ENCODE data around the gene KLHL17. TPM values are rescaled to one million over a fixed set of nuclear protein-coding genes. Genes with fewer than 3 reads are reported as not detected.

Gene KLHL17
- total and polyA plus RNA-seq, 2 donors from 2014 or later, result 6.9 to 11.5 TPM

- H3K36me3 ChIP-seq (ENCODE audit: control insufficient read depth in 2 of 3, insufficient read depth in 3 of 3, low read length in 3 of 3), result no peaks in the 10 kb centered on the region
- H3K9ac ChIP-seq (ENCODE audit: low read length in 3 of 3), result no peak overlapping the region
- no peak overlapping the region for H3K4me3 ChIP-seq (ENCODE audit: low read length in 3 of 3)
- FAIRE-seq, result no peak
- H3K4me1 ChIP-seq (ENCODE audit: control insufficient read depth in 2 of 3, insufficient read depth in 2 of 3, low read depth in 1 of 3, low read length in 3 of 3), result peaks cover 0 to 7% (median 0%) of the 10 kb centered on the region in 3 donors
- TF ChIP-seq CTCF (IDR thresholded peaks at IDR 0.05; ENCODE audit: borderline replicate concordance, extremely low read depth, insufficient read depth), result no peak
- no peak overlapping the region for H3K27ac ChIP-seq (ENCODE audit: low read depth in 2 of 2, low read length in 2 of 2)
- DNase-seq, result peak in 2 of 5 donors; percentile 32 to 53
- H3K9me3 ChIP-seq (ENCODE audit: control insufficient read depth in 2 of 3, insufficient read depth in 1 of 3, low read length in 3 of 3), result no peaks in the 10 kb centered on the region
- intact Hi-C loops (cut with DNase I), result no loop called here
- H3K27me3 ChIP-seq (ENCODE audit: control insufficient read depth, insufficient read depth, low read length), result peaks cover 9% of the 10 kb centered on the region
Measured at GRCh38 chr1:970242-970972, 10.0 kb downstream of the KLHL17 start.

GRCh38 chr1:970973-971730 lies 10.8 kb downstream of the KLHL17 start:
- H3K36me3 ChIP-seq (ENCODE audit: control insufficient read depth in 2 of 3, insufficient read depth in 3 of 3, low read length in 3 of 3), result no peaks in the 10 kb centered on the region
- H3K4me3 ChIP-seq (ENCODE audit: low read length in 3 of 3), result no peak overlapping the region
- no peak overlapping the region for H3K27ac ChIP-seq (ENCODE audit: low read depth in 2 of 2, low read length in 2 of 2)
- peaks cover 0 to 11% (median 0%) of the 10 kb centered on the region in 3 donors for H3K4me1 ChIP-seq (ENCODE audit: control insufficient read depth in 2 of 3, insufficient read depth in 2 of 3, low read depth in 1 of 3, low read length in 3 of 3)
- DNase-seq, result peak in 1 of 5 donors; percentile 58
- intact Hi-C loops (cut with DNase I), result no loop called here
- H3K9me3 ChIP-seq (ENCODE audit: control insufficient read depth in 2 of 3, insufficient read depth in 1 of 3, low read length in 3 of 3), result no peaks in the 10 kb centered on the region
- no peak for FAIRE-seq
- H3K27me3 ChIP-seq (ENCODE audit: control insufficient read depth, insufficient read depth, low read length), result peaks cover 9% of the 10 kb centered on the region
- TF ChIP-seq CTCF (IDR thresholded peaks at IDR 0.05; ENCODE audit: borderline replicate concordance, extremely low read depth, insufficient read depth), result no peak
- no peak overlapping the region for H3K9ac ChIP-seq (ENCODE audit: low read length in 3 of 3)

- H3K36me3 ChIP-seq (ENCODE audit: control insufficient read depth in 2 of 3, insufficient read depth in 3 of 3, low read length in 3 of 3), result no peaks in the 10 kb centered on the region
- TF ChIP-seq CTCF (IDR thresholded peaks at IDR 0.05; ENCODE audit: borderline replicate concordance, extremely low read depth, insufficient read depth), result no peak
- DNase-seq, result no peak
- H3K9me3 ChIP-seq (ENCODE audit: control insufficient read depth in 2 of 3, insufficient read depth in 1 of 3, low read length in 3 of 3), result no peaks in the 10 kb centered on the region
- intact Hi-C loops (cut with DNase I), result no loop called here
- H3K4me3 ChIP-seq (ENCODE audit: low read length in 3 of 3), result no peak overlapping the region
- H3K4me1 ChIP-seq (ENCODE audit: control insufficient read depth in 2 of 3, insufficient read depth in 2 of 3, low read depth in 1 of 3, low read length in 3 of 3), result peaks cover 0 to 9% (median 0%) of the 10 kb centered on the region in 3 donors
- H3K9ac ChIP-seq (ENCODE audit: low read length in 3 of 3), result no peak overlapping the region
- H3K27ac ChIP-seq (ENCODE audit: low read depth in 2 of 2, low read length in 2 of 2), result no peak overlapping the region
- FAIRE-seq, result no peak
- H3K27me3 ChIP-seq (ENCODE audit: control insufficient read depth, insufficient read depth, low read length), result peaks cover 9% of the 10 kb centered on the region
Measured at GRCh38 chr1:971751-972506, 11.5 kb downstream of the KLHL17 start.

All from kidney (tissue), 14 donors.